ENCODE measurements around the gene RPS8.
"Not testable (repeated sequence)": the region's sequence is repeated elsewhere in the genome, so short reads cannot be mapped to it uniquely, and the experiment has no call there.

RPS8 gene

DNA sequence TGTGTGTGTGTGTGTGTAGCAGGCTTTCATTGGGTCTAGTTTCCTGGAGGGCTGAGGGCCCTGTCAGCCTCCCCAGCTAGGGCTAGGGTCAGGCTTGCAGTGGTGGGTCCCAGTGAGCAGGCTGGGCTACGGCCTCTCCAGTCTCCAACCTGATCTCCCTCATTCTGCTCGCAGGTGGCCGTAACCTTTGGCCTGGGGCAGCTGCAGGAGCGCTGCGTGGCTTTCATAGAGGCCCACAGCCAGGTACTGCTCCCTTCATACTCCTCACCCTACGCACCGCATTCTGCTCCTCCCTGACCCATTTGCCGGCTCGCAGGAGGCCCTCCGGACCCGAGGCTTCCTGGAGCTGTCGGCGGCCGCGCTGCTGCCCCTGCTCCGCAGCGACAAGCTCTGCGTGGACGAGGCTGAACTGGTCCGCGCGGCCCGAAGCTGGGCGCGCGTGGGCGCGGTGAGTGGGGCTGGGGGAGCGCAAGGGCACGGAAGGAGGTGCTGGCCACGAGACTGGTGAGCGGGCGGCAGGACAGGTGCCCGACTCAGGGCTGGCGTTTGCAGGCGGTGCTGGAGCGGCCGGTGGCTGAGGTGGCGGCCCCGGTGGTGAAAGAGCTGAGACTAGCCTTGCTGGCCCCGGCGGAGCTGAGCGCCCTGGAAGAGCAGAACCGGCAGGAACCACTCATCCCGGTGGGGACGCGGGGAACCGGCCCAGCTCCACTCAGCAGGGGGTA lies 37.6 kb downstream of the RPS8 start:
- H3K4me3 ChIP-seq (ENCODE audit: low read length) = peak overlapping the region; percentile 73
- no peak for DNase-seq (ENCODE audit: low read depth, low spot score)

DNA sequence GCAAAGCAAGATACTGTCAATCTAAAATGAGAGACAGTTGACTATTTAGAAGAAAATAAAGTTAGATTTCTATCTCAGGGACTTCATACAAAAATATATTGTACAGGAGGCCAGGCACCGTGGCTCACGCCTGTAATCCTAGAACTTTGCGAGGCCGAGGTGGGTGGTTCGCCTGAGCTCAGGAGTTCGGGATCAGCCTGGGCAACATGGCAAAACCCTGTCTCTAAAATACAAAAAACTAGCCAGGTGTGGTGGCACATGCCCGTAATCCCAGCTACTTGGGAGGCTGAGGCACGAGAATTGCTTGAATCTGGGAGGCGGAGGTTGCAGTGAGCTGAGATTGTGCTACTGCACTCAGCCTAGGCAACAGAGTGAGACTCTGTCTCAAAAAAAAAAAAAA lies 40.6 kb downstream of the RPS8 start:
- not testable (repeated sequence) for H3K4me3 ChIP-seq (ENCODE audit: low read length); DNase-seq (ENCODE audit: low read depth, low spot score)

DNA sequence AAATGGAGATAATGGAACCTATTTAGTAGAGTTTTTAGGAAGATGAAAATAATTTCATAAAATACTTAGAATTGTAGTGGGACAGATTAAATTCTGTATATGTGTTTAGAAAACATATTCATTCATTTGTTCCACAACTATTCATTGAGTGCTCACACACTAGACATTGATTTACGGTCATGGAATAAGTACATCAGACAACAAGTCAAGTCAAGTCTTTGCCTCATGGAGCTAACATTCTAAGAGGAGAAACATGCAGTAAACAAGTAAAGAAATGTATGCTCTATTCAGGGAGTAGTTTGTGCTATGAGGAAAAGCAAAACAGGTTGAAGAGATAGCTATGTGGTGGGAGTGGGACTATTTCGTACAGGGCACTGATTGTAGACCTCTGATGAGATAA lies 42.0 kb downstream of the RPS8 start:
- no peak overlapping the region for H3K4me3 ChIP-seq (ENCODE audit: low read length)
- no peak for DNase-seq (ENCODE audit: low read depth, low spot score)

DNA sequence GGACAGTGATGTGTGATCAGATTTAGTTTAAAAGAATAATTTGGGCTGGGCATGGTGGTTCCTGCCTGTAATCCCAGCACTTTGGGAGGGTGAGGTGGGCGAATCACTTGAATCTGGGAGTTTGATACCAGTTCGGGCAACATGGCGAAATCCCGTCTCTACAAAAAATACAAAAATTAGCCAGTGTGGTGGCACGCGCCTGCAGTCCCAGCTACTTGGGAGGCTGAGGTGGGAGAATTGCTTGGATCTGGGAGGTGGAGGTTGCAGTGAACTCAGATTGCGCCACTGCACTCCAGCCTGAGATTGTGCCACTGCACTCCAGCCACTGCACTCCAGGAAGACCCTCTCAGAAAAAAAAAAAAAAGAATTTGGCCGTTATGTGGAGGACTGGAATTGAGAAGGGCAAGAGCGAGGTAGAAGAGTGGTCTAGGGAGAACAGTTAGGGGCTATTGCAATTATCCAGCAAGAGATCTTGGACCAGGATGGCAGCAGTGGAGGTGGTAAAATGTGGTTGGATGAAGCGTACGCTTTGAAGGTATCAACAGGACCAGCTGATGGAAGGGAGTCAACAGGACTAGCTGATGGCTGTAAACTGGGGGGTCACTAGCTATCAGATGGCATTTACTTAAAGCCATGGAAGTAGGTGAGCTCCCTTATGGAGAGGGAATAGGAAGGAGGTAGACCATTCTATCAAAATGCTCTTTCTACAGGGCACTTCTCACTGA lies 42.6 kb downstream of the RPS8 start:
- H3K4me3 ChIP-seq (ENCODE audit: low read length) = no peak overlapping the region
- DNase-seq (ENCODE audit: low read depth, low spot score) = no peak

DNA sequence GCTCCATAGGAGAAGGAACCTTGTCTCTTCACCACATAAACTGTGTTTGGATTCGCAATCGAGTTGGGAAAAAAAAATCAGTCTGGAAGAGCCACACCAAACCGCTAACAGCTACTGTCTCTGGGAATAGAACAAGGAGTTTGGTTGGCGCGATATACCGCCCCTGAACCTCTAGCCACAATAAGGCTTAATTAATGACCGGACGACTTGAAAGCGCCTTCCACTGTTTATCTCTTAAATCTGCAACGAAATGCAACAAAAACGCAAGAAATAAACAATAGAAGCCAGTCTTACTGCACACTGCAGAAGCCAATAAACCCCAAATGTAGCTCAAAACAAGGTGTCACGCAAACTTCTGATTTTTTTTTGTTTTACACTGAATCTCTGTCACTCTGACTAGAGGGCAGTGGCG lies 43.9 kb downstream of the RPS8 start:
- H3K4me3 ChIP-seq (ENCODE audit: low read length) = peak overlapping the region; percentile 62
- DNase-seq (ENCODE audit: low read depth, low spot score) = no peak

DNA sequence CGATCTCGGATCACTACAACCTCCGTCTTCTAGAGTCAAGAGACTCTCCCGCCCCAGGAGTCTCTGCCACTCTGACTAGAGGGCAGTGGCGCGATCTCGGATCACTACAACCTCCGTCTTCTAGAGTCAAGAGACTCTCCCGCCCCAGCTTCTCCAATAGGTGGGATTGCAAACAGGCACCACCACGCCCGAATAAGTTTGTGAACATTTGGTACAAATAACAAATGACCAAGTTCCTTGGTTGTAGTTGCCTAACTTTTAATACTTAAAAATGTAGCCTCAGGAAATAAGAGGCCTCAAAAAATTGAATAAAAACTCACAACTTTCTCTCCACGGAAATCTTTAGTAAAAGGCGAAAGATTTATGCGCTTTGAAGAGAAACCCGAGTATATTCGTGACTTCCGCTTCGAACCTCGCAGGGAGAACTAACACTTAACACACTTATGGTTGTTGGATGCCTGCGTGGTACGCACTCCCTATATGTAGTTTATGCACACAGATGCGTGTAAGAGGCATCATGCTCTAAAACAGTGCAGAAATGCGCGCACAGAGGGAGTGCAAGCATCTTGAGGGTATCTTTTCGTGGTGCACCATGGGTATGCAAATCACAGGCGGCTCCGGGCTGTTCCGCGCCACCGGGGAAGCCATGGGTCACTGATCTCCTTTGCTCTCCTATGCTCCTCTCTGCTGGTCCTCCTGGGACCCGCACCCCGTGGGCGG lies 44.4 kb downstream of the RPS8 start:
- peak; percentile 95 for DNase-seq (ENCODE audit: low read depth, low spot score)
- peak overlapping the region; percentile 62 for H3K4me3 ChIP-seq (ENCODE audit: low read length)

DNA sequence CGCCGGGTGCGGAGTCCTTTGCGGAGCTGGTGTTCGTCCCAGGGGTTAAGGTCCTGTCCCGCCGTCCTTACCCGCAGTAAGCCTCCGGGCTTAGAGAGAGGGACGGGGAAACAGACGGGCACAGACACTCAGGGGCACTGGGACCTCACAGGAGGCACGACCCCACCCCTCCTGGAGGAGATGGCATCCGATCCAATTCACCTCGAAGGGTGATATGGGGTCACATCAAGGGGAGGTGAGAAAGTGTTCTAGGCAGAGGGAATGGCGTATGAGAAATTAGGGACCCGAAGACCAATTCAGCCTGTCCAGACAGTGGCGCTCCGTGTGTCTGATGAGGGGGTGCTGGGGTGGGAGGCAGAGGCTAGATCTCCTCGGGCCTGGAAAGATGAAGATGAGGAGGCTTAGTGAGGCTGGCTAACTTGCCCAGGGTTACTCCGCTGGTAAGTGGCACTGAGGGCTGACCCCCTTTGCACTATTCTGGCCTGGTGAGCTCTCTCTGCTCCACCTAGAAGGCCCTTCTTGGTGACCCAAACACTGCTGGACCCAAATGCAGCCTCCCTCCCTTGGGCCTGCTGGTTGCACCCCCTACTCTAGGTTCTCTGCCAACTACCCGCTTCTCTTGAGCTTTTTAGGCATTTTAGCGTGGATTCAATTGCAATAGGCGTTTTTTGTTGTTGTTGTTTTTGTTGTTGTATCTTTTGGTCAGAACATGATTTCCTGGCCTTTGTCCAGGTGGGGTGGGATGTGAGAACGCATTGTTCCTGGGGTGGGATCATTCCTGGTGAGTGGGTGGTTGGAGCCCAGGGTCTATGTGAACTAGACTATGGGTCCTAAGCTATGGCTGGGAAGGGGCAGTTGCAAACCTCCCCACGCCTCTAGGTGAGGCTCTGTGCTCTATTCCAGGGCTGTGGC lies 45.2 kb downstream of the RPS8 start:
- no peak for DNase-seq (ENCODE audit: low read depth, low spot score)
- H3K4me3 ChIP-seq (ENCODE audit: low read length) = peak overlapping the region; percentile 62

DNA sequence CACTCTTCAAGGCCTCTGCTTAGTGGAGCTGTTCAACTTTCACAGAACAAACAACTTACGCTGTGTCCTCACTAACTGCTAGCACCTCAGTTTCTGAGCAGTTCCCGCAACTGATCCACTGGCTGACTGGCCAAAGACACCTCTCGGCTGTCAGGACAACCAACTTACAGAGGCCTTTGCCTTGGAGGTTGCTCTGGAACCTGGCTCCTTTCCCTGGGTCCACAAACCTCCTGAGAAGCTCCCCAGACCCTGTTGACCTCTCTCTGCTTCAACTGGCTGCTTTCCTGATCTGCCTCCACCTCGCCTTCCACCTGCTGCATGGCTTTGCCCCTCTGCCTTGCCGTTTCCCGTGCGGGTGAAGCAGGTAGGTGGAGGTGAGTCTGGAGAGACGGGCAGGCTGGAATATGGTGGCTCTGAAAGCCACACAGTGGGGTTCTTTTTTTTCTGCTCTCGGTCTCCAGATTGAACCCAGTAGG lies 45.9 kb downstream of the RPS8 start:
- H3K4me3 ChIP-seq (ENCODE audit: low read length) = no peak overlapping the region
- DNase-seq (ENCODE audit: low read depth, low spot score) = no peak

DNA sequence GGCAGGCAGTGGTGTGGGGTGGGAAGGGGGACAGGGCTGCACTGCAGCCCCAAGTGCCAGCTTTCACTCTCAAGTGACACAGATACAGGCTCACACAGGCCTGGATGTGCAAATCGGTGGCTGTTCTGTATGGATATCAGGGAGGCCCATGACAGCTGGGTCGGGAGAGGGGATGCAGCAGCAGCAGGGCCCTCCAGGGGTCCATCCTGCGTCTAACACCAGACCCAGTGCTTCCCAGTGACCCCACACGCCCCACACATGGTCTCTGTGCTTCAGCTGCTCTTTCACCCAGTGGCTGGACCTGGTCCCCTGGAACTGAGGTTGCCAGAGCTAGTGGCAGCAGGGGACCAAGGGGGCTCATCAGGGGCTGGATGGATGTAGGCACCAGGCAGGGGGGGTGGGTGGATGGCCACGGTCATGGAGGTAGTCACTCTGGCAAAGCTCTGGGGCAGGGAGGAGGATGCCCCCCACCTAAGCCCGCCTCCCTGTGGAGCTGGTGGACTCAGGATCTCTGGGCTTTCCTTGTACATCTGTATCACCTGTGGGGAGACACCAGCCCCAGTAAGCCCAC lies 46.9 kb downstream of the RPS8 start:
- no peak overlapping the region for H3K4me3 ChIP-seq (ENCODE audit: low read length)
- no peak for DNase-seq (ENCODE audit: low read depth, low spot score)

DNA sequence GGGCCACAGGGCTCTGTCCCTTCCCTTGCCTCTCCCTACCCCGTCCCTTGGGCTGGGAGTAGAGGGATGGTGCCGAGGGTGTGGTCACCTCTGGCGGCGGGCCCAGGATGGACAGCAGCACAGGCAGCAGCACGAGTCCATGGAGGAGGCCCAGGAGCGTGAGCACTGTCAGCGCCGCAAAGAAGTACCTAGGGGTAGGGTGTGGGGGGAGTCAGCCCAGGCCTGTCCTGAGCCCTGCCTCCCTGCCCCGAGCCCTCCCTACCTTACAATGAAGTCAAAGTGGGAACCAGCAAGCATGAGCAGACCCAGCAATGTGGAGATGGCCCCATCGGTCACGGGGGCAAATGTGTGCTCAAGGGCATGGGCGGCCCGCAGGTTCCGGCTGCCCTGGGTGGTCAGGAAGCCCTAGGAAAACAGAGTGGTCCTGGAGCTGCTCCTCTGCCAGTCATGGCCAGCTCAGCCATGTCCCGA lies 47.7 kb downstream of the RPS8 start:
- H3K4me3 ChIP-seq (ENCODE audit: low read length) = no peak overlapping the region
- DNase-seq (ENCODE audit: low read depth, low spot score) = no peak

DNA sequence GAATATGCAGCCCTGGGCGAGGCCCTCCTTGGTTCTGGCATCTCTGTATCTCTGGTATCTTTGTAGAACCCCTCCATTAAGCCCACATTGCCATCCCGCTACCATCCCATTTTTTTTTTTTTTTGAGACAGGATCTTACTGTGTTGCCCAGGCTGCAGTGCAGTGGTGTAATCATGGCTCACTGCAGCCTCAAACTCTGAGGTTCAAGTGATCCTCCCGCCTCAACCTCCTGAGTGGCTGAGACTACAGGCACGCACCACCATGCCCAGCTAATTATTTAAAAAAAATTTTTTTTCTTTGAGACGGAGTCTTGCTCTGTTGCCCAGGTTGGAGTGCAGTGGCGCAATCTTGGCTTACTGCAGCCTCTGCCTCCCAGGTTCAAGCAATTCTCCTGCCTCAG lies 49.1 kb downstream of the RPS8 start:
- H3K4me3 ChIP-seq (ENCODE audit: low read length); DNase-seq (ENCODE audit: low read depth, low spot score): not testable (repeated sequence)

DNA sequence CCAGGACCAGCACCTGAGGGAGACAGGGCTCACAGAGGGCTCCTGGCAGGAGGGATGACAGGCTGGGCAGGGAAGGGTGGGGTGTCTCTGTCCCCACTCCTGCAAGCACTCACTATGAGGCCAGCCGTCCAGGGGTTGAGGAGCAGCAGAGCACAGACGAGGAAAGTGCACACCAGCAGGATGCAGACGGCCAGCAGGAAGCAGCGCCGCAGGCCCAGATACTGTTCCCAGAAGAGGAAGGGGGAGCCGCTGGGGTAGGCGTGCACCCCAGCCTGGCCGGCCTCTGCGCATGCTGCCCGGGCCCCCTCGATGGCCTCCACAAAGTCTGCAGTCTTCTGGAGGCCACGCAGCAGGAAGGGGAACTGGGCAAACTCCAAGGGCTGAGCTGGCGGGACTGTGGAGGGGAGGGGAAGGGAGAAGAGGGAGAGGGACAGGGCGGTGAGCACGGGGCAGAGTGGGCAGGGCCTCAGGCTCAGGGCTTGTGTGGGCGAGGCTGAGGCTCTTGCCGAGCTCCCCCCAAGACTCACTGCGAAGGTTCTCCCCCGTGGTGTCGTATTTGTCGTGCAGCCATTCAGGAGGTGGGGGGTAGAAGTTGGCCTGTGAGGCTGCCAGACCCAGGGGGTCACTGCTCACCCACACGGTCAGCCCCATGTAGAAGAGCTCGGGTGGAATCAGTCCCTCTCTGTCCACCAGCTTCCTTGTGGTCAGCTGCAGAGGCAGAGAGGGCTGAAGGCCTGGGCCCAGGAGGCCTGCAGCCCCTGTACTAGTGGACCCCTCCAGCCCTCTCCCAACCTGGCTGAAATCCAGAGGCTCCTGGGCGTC lies 51.2 kb downstream of the RPS8 start:
- H3K4me3 ChIP-seq (ENCODE audit: low read length) = no peak overlapping the region
- no peak for DNase-seq (ENCODE audit: low read depth, low spot score)

DNA sequence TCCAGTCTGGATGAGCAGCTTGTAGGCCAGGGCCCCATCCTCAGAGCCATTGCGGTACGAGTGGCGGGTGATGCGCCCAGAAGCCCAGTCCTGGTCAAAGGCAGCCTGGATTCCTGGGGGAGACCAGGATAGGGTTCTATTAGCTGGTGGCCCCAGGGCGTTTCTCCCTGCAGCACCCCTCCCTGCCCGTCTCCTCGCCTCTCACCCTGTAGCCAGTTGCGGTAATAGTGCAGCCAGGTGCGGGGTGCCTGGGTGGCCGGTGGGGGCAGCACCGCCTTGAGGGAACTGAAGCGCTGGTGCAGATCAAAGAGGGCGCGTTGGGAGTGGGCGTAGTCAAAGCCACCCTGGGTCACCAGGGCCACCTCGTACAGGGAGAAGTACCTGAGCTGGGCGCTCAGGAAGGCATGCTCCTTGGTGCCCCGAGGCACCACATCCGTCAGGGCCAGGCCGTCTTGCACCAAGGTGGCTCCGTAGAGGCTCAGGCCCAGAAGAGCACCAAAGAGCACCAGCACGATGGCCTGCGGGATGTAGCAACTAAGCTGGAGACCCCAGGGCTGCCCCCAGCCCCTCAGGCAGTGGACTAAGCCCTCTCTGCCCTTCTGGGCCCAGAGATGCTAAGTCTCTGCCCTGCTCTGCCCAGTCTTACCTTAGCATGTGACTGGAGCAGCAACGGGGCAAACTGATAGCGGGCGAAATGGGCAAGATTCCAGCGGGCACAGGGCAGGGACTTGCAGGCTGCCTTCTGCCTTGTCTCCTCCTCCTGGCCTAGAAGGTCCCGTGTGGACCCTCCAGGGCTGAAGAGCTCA lies 52.1 kb downstream of the RPS8 start:
- no peak overlapping the region for H3K4me3 ChIP-seq (ENCODE audit: low read length)
- DNase-seq (ENCODE audit: low read depth, low spot score) = peak; percentile 37

DNA sequence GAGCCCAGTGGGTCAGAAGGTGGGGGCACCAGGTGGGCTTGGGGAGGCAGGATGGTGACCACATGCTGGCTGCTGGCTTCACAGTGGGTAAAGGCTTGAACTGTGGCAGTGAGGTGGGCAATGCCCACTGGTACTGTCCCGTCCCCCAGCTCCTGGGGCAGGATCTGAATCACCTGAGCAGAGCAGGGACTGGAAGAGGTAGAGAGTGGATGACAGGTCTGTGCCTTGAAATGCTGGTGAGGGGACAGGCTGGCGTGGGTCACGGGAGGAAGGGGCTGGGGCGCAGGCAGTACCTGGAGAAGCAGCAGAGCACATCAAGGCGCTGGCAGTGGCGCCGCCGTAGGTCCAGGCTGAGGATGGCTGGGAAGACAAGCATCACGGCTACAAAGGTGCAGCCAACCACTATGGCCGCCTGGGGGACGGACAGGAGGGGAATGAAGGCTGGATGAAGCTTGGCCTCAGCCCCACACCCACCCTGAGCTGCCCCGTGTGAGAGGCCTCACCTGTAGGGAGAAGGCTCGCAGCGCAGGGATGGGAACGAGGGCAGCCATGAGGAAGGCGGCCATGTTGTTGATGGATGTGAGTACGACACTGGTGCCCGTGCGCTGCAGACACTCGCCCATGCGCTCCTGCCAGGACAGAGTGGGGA lies 52.8 kb downstream of the RPS8 start:
- DNase-seq (ENCODE audit: low read depth, low spot score) = no peak
- H3K4me3 ChIP-seq (ENCODE audit: low read length) = no peak overlapping the region

Measured in Jurkat, Clone E6-1 (cell line).